Measurements from ENCODE around the gene OSBPL9.
"Not testable (repeated sequence)": the region's sequence is repeated elsewhere in the genome, so short reads cannot be mapped to it uniquely, and the experiment has no call there.

The OSBPL9 gene

DNA sequence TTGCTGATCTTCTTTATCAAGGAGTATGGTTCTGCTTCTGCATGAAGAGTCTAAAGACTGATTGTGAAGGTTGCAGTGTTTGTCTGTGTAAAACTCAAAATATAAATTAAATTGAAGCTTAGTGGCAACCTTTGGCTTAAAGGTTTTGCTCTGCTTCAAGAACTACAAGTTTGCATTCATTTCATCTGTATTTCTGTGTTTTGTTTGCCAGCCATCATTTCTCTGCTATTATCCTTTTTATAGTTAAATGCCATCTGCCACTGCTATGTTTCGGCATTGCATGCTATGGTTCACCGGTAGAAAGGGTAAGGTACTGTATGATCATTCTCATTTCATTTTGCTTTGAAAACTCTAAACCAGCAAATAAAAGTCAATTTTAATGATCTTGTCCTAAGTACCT, 52.9 kb downstream of the OSBPL9 start:
- DNase-seq: no peak

DNA sequence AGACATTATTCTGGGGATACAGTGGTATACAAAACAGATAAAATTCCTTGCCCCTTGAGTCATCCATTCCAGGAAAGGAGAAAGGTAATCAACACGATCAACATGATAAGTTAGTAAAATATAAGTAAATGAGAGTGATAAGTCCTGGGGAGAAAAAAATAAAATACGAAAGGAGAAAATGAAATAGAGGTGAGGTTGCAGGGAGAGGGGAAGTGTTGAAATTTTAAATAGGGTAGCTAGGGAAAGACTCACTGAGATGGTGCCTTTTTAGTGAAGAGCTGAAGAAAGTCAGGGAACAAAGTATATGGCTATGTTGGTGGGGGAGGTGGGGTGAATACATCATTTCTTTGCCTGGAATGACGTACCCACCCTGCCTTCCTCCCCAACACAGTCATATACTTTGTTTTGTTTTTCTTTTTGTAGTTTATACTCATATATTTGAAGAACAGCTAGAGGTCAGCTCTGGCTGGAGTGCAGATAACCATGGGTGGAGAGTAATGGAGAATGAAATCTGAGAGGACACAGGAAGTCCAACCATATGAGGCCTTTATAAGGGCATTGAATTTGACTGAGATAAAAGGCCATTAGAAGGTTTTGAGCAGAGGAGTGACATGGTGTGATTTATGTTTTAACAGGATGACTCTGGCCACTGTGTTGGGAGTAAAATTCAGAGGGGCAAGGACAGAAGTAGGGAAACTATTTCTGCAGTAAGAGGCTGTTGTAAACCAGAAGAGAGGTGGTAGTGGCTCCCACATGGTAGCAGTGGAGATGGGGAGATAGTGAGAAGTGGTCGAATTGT, 54.8 kb downstream of the OSBPL9 start:
- DNase-seq: no peak

DNA sequence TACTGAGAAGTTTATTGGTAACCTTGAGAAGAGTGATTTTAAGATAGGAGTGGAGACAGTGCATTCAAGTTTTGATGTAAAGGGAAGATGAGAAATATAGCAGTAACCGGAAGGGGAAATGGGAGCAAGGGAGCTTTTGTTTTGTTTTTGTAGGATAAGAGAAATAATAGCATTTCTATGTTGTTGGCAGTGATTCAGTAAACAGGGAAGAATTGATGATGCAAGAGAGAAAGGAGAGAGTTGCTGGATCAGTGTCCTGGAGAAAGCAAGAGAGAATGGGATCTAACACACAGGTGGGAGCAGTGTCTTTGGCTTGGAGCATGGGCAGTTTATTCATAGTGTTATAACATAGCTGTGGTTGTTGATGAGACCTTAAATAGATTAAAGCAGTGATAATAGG, 56.4 kb downstream of the OSBPL9 start:
- DNase-seq: no peak

DNA sequence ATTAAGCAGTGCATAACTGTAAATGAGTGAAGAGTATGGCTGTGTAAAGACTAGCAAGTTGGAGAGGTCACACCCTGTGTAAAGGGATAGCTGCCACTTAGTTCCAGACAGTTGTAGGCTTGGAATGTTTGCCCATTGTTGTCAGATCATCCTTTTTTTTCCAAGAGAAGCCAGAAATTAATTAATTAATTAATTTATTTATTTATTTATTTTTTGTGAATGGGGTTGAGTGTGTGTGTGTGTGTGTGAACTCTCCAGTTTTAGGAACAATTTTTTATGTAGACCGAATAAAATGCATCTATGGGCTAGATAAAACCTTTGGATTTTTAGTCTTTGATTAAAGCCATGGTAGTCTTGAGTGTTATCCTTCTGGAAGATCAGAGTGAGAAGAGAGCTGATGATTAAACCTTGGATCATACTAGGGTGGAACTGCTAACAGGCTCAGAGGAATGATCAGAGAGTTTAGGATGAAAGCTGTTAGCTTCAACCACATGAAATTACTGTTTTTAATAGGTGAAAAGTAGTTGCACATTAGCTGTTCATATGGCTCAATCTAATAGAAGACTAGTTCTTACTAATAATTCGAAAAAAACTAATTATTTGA, 58.4 kb downstream of the OSBPL9 start:
- no peak for DNase-seq

DNA sequence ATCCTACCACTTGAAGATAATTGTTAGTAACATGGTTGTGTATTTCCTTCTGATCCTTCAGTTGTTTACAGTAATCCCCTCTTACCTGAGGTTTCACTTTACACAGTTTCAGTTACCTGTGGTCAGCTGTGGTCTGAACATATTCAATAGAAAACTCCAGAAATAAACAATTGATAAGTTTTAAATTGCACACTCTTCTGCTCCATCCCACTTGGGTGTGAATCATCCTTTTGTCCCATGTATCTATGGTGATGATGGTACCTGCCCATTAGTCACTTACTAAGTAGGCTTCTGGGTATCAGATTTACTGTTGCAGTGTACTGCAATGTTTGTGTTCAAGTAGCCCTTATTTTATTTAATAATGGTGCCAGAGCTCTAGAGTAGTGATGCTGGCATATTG, 62.5 kb downstream of the OSBPL9 start:
- no peak for DNase-seq

DNA sequence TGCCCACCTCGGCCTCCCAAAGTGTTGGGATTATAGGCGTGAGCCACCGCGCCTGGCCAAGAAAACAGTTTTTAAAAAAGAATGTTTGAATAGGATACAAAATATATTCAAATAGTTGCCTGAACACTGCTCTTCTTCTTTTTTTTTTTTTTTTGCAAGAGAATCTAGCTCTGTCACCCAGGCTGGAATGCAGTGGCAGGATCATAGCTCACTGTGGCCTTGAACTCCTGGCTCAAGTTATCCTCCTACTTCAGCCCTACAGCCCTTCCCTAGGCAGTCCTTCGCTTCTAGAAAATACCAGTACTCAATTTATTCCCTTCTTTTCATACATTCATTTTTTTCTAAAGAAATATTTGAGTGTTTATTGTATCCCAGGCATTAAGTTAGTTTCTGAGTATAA, 67.9 kb downstream of the OSBPL9 start:
- DNase-seq: no peak

DNA sequence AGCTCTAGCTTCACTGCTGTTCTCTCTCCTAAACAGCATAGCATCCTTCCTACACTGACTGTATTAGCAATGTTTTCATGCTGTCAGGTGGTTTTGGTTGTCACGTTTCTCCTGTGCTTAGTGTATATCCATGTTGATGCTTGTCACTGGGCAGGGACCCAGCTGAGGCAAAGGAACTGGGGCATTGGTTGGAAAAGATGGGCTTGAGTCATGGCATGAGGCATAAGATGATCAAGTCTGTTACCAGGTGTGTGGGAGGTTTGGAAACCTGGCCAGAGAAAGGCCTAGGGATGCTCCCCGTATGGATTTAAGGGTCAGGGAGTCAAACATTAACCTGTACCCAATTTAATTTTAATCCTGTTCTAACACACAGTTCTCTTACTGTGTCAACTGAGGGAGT, 69.6 kb downstream of the OSBPL9 start:
- DNase-seq: no peak

DNA sequence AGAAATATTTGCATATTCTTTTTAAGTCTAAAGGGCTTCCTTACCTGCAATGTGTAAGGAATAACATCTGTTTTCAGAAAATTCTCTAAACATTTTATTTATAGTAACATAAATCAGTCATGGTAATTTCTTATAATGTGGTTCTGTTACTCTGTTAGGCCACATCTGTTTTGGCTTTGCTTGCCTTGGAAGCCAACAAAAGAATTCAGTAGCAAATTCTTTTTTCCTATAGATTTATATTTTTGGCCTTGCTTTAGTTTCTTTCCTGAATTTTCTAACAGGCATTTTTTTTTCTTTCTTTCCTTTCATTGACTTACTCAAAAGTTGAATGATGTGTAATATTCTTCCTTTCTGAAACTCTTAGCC, 72.2 kb downstream of the OSBPL9 start:
- no peak for DNase-seq

DNA sequence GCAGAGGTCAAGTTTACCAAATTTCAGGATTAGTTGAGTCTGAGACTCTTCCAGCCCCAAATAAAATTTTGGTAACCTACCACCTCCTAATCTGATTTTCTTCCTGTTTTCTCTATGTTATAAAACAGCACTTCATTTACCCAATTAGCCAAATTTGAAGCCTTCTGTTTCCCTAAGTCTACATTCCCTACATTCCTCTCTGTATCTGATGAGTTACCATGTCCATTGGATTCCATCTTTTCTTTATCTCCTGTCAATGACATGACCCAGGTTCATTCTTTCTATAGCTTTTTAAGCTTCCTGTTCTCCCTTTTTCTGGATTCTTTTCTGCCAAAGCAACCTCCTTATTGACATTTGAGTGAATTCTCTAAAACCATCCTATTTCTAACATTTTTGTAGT, 72.8 kb downstream of the OSBPL9 start:
- DNase-seq: no peak

DNA sequence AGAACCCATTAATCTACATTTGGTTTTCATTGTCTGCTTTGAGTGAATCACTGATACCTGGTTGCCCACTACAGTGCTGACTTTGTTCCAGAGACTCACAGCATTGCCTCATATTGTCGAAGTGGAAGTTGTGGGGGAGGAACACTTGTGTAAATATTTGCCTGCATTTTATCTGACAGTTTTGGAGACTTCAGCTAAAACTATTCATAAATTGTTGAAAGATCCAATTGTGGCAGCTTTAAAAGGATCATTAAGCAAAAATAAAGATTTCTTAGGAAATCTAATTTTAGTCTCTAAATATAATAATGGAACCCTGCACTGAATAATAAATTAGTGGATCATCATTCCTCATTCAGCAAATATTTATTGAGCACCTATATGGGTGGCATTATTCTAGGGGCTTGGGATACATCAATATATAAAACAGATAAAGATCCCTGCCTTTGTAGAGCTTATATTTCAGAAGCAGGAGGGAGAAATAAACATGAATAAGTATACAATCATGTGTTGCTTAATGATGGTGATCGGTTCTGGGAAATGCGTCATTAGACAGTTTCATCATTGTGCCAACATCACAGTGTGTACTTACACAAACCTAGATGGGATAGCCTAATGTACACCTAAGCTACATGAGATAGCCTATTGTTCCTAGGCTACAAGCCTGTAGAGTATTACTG, 73.5 kb downstream of the OSBPL9 start:
- DNase-seq: no peak

DNA sequence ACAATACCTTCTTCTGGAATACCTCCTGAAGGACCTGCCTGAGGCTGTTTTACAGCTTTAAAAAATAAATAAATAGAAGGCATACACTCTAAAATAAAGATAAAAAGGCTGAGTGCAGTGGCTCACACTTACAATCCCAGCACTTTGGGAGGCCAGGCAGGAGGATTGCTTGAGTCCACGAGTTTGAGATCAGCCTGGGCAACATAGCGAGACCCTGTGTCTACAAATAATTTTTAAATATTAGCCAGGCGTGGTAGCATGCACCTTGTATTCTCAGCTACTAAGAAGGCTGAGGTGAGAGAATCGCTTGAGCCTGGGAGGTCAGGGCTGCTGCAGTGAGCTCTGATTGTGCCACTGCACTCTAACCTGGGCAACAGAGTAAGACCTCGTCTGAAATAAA, 75.0 kb downstream of the OSBPL9 start:
- no peak for DNase-seq

DNA sequence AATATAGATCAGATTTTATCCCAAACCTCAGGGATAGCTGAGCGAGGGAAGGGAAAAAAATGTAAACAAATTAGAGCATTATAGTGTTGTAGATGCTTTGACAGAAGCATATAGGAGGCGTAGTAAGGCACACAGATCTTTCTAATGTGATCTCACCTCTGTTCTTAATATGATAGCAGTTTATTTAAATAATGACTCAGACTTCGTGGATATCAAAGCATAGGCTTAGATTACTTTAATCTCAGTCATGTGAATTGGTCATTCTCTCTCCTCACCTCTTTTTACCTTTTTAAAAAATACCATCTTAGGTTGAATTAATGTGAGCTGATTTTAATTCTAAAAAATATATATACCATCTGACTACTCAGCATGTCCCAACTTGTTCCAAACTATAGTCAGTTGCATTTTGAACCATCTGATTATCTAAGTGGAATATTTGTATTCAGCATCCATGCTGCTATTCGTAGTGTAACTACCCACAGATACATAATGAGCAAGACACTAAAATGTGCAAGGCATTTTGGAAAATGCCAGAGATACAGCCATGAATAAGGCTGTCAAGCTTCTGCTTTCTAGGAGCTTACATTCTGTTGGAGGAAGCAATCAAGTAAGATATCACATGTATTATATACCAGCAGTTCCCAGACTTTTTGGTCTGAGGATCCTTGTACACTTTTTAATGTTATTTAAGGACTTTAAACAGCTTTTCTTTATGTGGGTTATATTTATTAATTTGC, 76.7 kb downstream of the OSBPL9 start:
- no peak for DNase-seq

DNA sequence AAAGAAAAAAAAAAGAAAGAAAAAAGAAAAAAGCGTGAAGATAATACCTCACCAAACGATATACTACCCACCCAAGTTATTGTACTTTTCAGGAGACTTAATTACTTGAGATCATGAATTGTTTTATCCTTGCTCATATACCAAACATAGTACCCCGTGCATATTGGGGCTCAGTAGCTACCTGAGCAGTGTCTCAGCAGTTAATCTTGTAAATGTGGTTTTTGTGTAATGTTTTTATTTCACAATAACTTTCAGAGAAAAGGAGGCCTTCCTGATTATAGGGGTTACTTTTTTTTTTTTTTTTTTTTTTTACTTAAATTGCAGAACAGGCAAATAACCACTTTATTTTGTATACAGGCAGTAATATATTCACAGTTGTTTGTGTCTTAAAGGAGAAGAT, 80.3 kb downstream of the OSBPL9 start:
- DNase-seq: no peak

DNA sequence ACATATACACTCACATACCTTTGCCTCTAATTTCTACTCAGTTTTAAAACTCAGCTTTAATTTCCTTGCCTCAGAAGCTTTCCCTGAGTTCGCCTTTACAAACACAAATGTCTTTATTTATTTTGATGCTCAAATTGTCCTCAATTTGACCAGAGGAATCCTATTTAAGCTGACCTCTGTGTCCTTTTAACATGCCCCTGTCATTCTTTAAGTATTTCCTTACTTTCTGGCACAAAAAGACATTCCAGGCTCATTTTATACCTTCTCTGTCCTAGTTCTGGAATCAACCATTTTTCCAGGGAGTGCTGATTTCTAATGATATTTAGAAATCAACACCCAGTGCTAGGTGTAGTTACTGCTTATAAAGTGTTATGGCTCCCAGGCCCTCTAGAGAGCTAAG, 82.5 kb downstream of the OSBPL9 start:
- no peak for DNase-seq

DNA sequence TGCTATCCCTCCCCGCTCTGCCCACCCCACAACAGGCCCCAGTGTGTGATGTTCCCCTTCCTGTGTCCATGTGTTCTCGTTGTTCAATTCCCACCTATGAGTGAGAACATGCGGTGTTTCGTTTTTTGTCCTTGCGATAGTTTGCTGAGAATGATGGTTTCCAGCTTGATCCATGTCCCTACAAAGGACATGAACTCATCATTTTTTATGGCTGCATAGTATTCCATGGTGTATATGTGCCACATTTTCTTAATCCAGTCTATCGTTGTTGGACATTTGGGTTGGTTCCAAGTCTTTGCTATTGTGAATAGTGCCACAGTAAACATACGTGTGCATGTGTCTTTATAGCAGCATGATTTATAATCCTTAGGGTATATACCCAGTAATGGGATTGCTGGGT, 84.9 kb downstream of the OSBPL9 start:
- not testable (repeated sequence) for DNase-seq

DNA sequence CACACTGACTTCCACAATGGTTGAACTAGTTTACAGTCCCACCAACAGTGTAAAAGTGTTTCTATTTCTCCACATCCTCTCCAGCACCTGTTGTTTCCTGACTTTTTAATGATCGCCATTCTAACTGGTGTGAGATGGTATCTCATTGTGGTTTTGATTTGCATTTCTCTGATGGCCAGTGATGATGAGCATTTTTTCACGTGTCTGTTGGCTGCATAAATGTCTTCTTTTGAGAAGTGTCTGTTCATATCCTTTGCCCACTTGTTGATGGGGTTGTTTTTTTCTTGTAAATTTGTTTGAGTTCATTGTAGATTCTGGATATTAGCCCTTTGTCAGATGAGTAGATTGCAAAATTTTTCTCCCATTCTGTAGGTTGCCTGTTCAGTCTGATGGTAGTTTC, 85.3 kb downstream of the OSBPL9 start:
- DNase-seq: not testable (repeated sequence)

DNA sequence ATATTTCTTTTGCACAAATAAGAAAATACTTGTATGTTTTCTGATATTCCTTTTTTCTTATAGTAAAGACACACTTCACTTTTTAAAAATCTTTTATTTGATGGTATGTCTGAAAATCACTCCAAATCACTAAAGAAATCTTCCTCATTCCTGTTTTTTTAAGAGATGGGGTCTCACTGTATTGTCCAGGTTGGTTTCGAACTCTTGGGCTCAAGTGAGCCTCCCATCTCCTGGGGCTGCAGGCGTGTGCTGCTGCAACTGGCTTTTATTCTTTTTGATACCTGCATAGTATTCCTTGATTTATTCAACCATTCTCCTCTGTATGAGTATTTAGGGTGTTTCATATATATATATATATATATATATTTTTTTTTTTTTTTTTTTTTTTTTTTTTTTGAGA, 88.1 kb downstream of the OSBPL9 start:
- no peak for DNase-seq

DNA sequence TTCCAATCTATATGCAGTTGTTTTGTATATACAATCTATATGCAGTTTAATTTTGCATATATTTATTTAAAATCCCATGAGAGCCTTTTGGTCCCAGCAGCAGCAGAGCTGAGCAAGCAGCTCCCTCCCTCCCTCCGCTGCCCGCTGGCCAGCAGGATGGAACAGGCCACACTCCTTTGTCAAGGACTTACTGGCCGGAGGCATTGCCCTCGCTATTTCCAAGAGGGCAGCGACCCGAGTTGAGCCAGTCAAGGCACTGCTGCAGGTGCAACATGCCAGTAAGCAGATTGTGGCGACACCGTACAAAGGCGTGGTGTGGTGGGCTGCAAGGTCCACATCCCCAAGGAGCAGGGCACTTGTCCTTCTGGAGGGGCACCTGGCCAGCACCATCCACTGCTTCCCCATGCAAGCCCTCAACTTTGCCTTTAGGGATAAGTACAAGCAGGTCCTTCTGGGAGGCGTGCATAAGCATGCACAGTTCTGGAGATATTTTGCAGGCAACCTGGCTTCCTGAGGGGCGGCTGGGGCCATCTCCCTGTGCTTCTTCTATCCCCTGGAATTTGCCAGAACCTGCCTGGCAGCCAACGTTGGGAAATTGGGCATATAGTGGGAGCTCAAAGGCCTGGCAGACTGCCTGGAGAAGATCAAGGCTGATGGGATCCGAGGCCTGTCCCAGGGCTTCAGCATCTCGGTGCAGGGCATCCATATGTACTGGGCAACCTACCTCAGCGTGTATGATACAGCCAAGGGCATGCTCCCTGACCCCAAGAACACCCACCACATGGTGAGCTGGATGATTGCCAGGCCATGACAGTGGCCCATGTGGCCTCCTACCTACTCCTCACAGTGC, 92.2 kb downstream of the OSBPL9 start:
- no peak for DNase-seq

DNA sequence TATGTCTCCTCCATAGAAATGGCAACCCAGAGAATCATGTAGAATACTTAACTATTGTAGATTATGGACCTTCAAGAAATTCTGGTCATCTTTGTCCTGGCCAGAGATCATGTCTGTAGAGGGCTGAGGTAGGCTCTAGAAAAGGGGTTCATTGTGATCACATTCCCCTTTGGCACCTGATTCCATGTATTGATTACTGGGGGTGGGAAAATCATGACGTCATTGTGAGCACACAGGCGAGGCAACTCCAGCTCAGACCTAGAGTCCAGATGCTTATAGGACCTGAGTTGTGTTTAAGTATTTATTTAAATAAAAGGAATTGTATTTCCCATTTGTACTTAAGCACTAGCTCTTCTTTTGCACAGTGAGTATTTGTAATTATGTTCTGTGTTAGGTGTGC, 93.1 kb downstream of the OSBPL9 start:
- DNase-seq: no peak

DNA sequence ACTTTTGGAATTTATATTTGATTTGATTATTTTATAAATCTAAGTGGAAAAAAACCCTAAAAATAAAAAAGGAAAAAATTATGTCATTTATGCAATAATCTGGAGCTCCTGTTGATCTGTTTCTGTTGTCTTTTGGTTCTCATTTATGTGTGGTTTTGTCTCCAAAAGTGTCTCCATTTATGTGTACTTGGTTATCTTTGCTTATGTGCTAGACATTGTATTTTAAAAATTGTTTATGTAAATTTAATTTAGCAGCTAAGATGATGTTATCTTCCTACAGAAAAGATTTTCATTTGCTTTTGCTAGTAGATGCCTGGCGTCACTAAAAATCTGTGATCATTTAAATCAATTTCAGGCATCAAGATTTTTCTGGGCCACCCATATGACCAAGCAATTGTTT, 95.7 kb downstream of the OSBPL9 start:
- DNase-seq: no peak

DNA sequence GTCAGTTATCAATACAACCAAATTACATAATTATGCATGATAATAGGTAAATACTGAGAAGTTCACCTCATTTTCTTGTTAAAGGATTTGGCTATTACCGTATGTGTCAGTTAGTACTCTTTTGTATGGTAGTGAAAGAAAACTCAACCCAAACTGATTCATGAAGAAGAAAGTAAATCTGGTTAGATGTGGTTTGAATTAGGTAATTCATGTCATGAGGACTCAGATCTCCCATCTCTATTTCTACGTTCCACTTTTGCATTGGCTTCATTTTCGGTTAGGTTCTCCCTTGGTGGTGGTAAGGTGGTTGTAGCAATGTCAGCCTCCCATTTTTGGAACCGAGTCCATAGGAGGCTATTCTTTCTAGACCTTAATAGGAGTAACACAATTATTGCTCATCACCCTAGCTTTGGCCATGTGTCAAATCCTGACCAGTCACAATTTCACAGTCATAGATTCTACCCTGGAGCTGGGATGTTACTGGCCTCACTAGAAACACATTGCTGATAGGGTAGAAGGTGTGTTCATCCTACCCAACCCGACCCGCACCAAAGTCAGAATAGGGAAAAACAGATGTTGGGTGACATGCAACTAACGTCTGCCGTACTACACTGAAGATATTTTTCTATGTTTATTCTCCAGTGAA, 97.6 kb downstream of the OSBPL9 start:
- no peak for DNase-seq

DNA sequence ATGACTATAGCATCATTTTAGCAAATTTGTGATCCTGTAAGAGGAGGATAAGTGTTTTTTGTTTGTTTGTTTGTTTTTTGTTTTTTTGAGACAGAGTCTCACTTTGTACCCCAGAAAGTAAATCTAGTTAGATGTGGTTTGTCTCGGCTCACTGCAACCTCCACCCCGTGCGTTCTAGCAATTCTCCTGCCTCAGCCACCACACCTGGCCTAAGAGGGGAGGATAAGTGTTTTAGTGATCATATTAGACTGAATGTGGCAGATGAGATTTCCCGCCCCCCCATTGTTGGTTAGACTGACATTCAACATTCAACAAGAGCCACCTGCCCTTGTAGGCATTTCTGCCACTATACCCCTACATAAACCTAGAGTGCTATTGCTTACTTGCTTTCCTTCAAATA, 98.5 kb downstream of the OSBPL9 start:
- DNase-seq: no peak
